Endothelial cell of umbilical vein (primary cell): ENCODE measurements around the gene FBXO21. TPM values are rescaled to one million over a fixed set of nuclear protein-coding genes. Genes with fewer than 3 reads are reported as not detected.

ENCODE experiments used
- BruUV-seq: library from RNA; stranded (reverse); fragments of 400-500 nt; replicated peaks from 2 replicates; lab custom pipeline; 2021; lab: Mats Ljungman, UMichigan
- CTCF ChIA-PET: fragments of 300-600, 350-600 bp; sonication (Branson Sonifier 250); formaldehyde crosslinking; loops from one replicate; lab custom pipeline; 2021; ENCODE audit warnings: antibody characterized with exemption, inconsistent platforms; lab: Charles Lee
- POLR2A ChIA-PET: fragments of 300-600, 350-600 bp; sonication (Branson Sonifier 250); formaldehyde crosslinking; loops from one replicate; lab custom pipeline; 2021; ENCODE audit warnings: antibody characterized with exemption, inconsistent platforms; lab: Charles Lee
- DNase-seq: peaks from one replicate; pipeline ENCODE4 v3.0.0-alpha.2; 2011; ENCODE audit warnings: low read depth, low spot score
- FAIRE-seq: peaks from 2 replicates; lab custom pipeline; 2011; peaks lifted over from hg19 to GRCh38; lab: Jason Lieb, UNC
- H2AFZ ChIP-seq: 2 replicates; pipeline ENCODE4 v1.6.0; 2012; ENCODE audit warnings: low read depth, low read length, control low read depth, inconsistent platforms
- H3K27ac ChIP-seq: 2 replicates; pipeline ENCODE4 v1.5.1; 2011; ENCODE audit warnings: low read depth, mild to moderate bottlenecking, control low read depth, low read length, moderate library complexity; ENCODE audit not compliant: insufficient read depth
- H3K27me3 ChIP-seq, 2 experiments: 2 replicates each; pipeline versions ENCODE4 v1.6.0 to v1.6.1; 2011; ENCODE audit warnings: low read length in 2 of 2, mixed read lengths in 1 of 2; ENCODE audit not compliant: control insufficient read depth in 2 of 2, insufficient read depth in 2 of 2
- H3K36me3 ChIP-seq, 2 experiments: 2 replicates in 1 of 2; 3 replicates in 1 of 2; pipeline ENCODE4 v1.5.1; 2011; ENCODE audit warnings: low read length in 2 of 2, mild to moderate bottlenecking in 1 of 2, moderate library complexity in 1 of 2; ENCODE audit not compliant: control insufficient read depth in 2 of 2, insufficient read depth in 2 of 2; ENCODE audit errors: extremely low read depth in 1 of 2
- H3K4me1 ChIP-seq: 3 replicates; pipeline ENCODE4 v1.5.1; 2011; ENCODE audit warnings: mild to moderate bottlenecking, low read length; ENCODE audit not compliant: control insufficient read depth, insufficient read depth; ENCODE audit errors: extremely low read depth
- H3K4me2 ChIP-seq: 2 replicates; pipeline ENCODE4 v1.6.1; 2011; ENCODE audit warnings: low read length, control low read depth, mixed read lengths; ENCODE audit not compliant: insufficient read depth
- H3K4me3 ChIP-seq, 3 experiments: fragments of 200-600 bp in 1 of 3; sonication (generic), shearing (Covaris generic) in 1 of 3; replicated peaks in 1 of 3; 2 replicates each; pipeline ENCODE4 v1.5.1; 2011 to 2016; ENCODE audit warnings: control low read depth in 3 of 3, low read length in 3 of 3, mild to moderate bottlenecking in 2 of 3, inconsistent platforms in 1 of 3, low read depth in 1 of 3, moderate library complexity in 1 of 3; ENCODE audit not compliant: insufficient read depth in 1 of 3
- H3K79me2 ChIP-seq: 2 replicates; pipeline ENCODE4 v1.6.0; 2012; ENCODE audit warnings: low read length, inconsistent platforms; ENCODE audit not compliant: control insufficient read depth, insufficient read depth
- H3K9ac ChIP-seq: replicated peaks from 2 replicates; pipeline ENCODE3; 2011; ENCODE audit warnings: low read length, control low read depth; ENCODE audit not compliant: insufficient read depth; ENCODE audit errors: extremely low read depth
- H3K9me1 ChIP-seq: replicated peaks from 3 replicates; pipeline ENCODE4 v1.6.0; 2011; ENCODE audit warnings: mild to moderate bottlenecking, low read length; ENCODE audit not compliant: control insufficient read depth, insufficient read depth; ENCODE audit errors: extremely low read depth
- H3K9me3 ChIP-seq: replicated peaks from 2 replicates; pipeline ENCODE4 v1.5.1; 2012; ENCODE audit warnings: low read length, inconsistent platforms; ENCODE audit not compliant: control insufficient read depth, insufficient read depth
- H4K20me1 ChIP-seq: replicated peaks from 2 replicates; pipeline ENCODE3; 2011; ENCODE audit warnings: mild to moderate bottlenecking, low read length; ENCODE audit not compliant: control insufficient read depth, insufficient read depth; ENCODE audit errors: extremely low read depth
- CTCF ChIP-seq, 2 donors: IDR thresholded peaks; 1 replicate in 1 of 2; 2 replicates in 1 of 2; pipeline ENCODE4 v1.5.1; 2011; ENCODE audit warnings: low read length in 2 of 2, mild to moderate bottlenecking in 2 of 2, moderate library complexity in 2 of 2, control low read depth in 1 of 2, inconsistent platforms in 1 of 2, low read depth in 1 of 2; ENCODE audit not compliant: insufficient read depth in 1 of 2; ENCODE audit errors: extremely low read depth in 1 of 2
- EZH2 ChIP-seq: IDR thresholded peaks from 2 replicates; pipeline ENCODE4 v1.6.1; 2012; ENCODE audit warnings: borderline replicate concordance, low read depth, mild to moderate bottlenecking, moderate library complexity, low read length, inconsistent platforms; ENCODE audit not compliant: severe bottlenecking
- FOS ChIP-seq: IDR thresholded peaks from 2 replicates; pipeline ENCODE4 v1.6.1; 2011; ENCODE audit warnings: mild to moderate bottlenecking, low read length, moderate library complexity, borderline replicate concordance; ENCODE audit not compliant: insufficient read depth
- GATA2 ChIP-seq: IDR thresholded peaks from 2 replicates; pipeline ENCODE4 v1.7.0; 2011; ENCODE audit warnings: low read depth, mild to moderate bottlenecking, moderate library complexity, mixed read lengths, low read length; ENCODE audit not compliant: insufficient read length, insufficient read depth
- JUN ChIP-seq: IDR thresholded peaks from 2 replicates; pipeline ENCODE4 v1.6.1; 2011; ENCODE audit warnings: borderline replicate concordance, low read depth; ENCODE audit not compliant: insufficient read length, insufficient read depth
- MAX ChIP-seq: IDR thresholded peaks from 2 replicates; pipeline ENCODE4 v1.6.1; 2011; ENCODE audit not compliant: insufficient read depth, insufficient read length
- MYC ChIP-seq: IDR thresholded peaks from one replicate; pipeline ENCODE4 v1.6.1; 2011; ENCODE audit warnings: mild to moderate bottlenecking, low read depth, low read length
- POLR2A ChIP-seq: IDR thresholded peaks from 2 replicates; pipeline ENCODE4 v1.6.1; 2012; ENCODE audit warnings: low read depth, mild to moderate bottlenecking, control low read depth, low read length
- POLR2AphosphoS5 ChIP-seq: IDR thresholded peaks from 2 replicates; pipeline ENCODE4 v1.6.1; 2012; ENCODE audit warnings: low read depth, mild to moderate bottlenecking, control low read depth, low read length, moderate library complexity; ENCODE audit not compliant: insufficient read depth
- dilution Hi-C: fragments of 300-500 bp; cut with MboI; formaldehyde crosslinking; loops from one replicate; pipeline ENCODE4 v1.15.0; 2019; ENCODE audit warnings: low sequenced_read_pairs; ENCODE audit not compliant: extremely low pct_ligation_motif_present
- intact Hi-C: fragments of 100-400 bp; cut with micrococcal nuclease; formaldehyde crosslinking; loops from one replicate; pipeline ENCODE4 v1.10.0; 2022
- polyA plus RNA-seq, 4 experiments: library from polyadenylated mRNA; depleted of rRNA in 3 of 4; stranded (reverse) in 3 of 4; unstranded in 1 of 4; fragments of >200 nt; gene quantifications; 2 replicates each; pipeline versions ENCODE4 v1.2.1 to v1.2.3, GENCODE V29; 2011 to 2012; ENCODE audit warnings: missing spikeins in 1 of 4
- total RNA-seq: library from RNA; stranded (reverse); gene quantifications from 2 replicates; pipeline ENCODE4 v1.2.3, GENCODE V29; 2021

Gene FBXO21
- total and polyA plus RNA-seq, 2 donors (not counting 3 experiments of a cell fraction or from before 2014, with no cell fraction given), result 41.6 to 66.7 TPM

DNA sequence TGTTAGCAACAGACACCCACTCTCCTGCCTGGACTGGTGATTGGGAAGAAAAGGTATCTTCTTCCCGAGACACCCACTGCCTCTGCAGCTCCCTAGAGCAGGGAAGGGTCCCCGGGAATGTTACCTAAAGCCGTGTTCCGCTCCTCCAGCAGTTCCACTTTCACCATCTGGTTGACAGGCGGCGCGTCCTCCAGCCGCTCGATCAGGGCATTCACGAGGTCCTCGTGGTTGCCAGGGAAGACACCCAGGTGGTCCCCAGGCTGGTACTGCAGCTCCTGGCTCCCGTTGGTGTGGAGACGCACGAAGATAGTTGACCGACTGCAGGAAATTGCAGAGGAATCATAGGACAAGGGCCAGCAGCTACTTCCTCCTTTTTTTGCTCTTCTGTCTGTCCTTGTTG is 44.2 kb upstream of the FBXO21 start:
- Histone ChIP-seq H3K4me3 (no peak overlapping the region), H3K79me2 (no peaks in the 10 kb centered on the region), H4K20me1 (no peaks in the 10 kb centered on the region), H3K27ac (no peak overlapping the region), H3K36me3 (no peaks in the 10 kb centered on the region), H3K9ac (no peak overlapping the region), H3K9me1 (no peaks in the 10 kb centered on the region), H3K9me3 (no peaks in the 10 kb centered on the region), H3K4me2 (no peak overlapping the region), H3K4me1 (no peaks in the 10 kb centered on the region), H3K27me3 (no peaks in the 10 kb centered on the region), H2AFZ (no peak overlapping the region)
- FAIRE-seq (no peak), DNase-seq (no peak)
- ChIA-PET CTCF (interaction anchor here (2.0 to 4.5 kb wide), 5 partner anchors 10 to 622 kb away, joined by 4 to 147 read pairs (median 26); no protein-coding TSS in a partner anchor), POLR2A (no interaction called here)
- intact Hi-C loops, result no loop called here
- dilution Hi-C loops, result no loop called here
- BruUV-seq, result no TSS peak
- no peak for TF ChIP-seq CTCF (IDR thresholded peaks at IDR 0.05; ENCODE audit: extremely low read depth in 1 of 2, insufficient read depth in 1 of 2, low read depth in 1 of 2, low read length in 2 of 2)
- no peak for TF ChIP-seq MYC
- no peak for TF ChIP-seq POLR2AphosphoS5
- TF ChIP-seq POLR2A, result no peak
- TF ChIP-seq FOS, result no peak
- no peak for TF ChIP-seq EZH2
- TF ChIP-seq JUN, result no peak
- TF ChIP-seq MAX, result no peak
- TF ChIP-seq GATA2, result no peak
